ENCODE results near the gene EYS.

DNA sequence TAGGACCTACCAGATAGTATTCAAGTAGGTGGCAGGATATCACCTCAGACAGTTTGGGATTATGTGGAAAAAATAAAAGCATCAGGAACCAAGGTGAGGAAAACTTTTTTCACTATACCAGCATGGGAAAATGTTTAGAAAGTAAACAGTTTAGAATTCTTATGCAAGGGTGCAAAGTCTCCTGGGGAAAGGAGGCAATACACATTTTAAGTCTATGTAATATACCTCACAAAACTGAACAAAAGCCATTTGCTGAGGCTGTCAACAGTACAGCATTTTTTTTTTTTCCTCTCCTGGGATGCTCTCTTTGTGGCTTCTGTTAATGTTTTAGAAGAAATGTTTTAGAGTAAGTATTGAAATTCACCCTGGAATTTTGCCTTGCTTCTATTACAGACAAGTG is 1997.9 kb downstream of the EYS start:
- TF ChIP-seq EP300 (IDR thresholded peaks at IDR 0.05) (no peak), POLR2AphosphoS5 (IDR thresholded peaks at IDR 0.05) (no peak), POLR2A (IDR thresholded peaks at IDR 0.05) (no peak)
- TF ChIP-seq, protein P1, sequence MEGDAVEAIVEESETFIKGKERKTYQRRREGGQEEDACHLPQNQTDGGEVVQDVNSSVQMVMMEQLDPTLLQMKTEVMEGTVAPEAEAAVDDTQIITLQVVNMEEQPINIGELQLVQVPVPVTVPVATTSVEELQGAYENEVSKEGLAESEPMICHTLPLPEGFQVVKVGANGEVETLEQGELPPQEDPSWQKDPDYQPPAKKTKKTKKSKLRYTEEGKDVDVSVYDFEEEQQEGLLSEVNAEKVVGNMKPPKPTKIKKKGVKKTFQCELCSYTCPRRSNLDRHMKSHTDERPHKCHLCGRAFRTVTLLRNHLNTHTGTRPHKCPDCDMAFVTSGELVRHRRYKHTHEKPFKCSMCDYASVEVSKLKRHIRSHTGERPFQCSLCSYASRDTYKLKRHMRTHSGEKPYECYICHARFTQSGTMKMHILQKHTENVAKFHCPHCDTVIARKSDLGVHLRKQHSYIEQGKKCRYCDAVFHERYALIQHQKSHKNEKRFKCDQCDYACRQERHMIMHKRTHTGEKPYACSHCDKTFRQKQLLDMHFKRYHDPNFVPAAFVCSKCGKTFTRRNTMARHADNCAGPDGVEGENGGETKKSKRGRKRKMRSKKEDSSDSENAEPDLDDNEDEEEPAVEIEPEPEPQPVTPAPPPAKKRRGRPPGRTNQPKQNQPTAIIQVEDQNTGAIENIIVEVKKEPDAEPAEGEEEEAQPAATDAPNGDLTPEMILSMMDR (IDR thresholded peaks at IDR 0.05) = no peak
